ENCODE results near the gene METAP1D.
A peak's percentile ranks its signal among the peaks of the same experiment; 100 is the strongest.

Gene METAP1D

DNA sequence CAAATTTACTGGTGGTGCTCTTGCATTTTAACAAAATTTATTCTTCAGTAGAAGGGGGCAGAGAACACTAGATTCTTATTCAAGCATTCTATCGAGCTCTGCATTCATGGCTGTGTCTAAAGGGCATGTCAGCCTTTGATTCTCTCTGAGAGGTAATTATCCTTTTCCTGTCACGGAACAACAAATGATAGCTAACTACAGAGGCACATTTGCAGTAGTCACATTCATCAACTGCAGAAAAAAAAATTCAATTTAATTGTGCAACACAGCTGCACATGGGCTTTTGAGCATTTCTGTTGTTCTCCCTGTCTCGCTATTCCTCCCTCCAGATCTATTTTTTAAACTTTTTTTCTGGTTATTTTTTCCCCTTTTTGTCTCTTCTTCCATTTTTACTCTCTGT lies 72.5 kb downstream of the METAP1D start:
- H3K4me3 ChIP-seq (ENCODE audit: low read depth, low read length), result no peak overlapping the region
- no peak for DNase-seq (ENCODE audit: low read depth)

- no peak overlapping the region for H3K4me3 ChIP-seq (ENCODE audit: low read depth, low read length)
- DNase-seq (ENCODE audit: low read depth), result no peak
Measured at GRCh38 chr2:172072706-172073105, 73.0 kb downstream of the METAP1D start.

- H3K4me3 ChIP-seq (ENCODE audit: low read depth, low read length), result no peak overlapping the region
- no peak for DNase-seq (ENCODE audit: low read depth)
Measured at GRCh38 chr2:172073518-172073917, 73.8 kb downstream of the METAP1D start.

- H3K4me3 ChIP-seq (ENCODE audit: low read depth, low read length), result no peak overlapping the region
- DNase-seq (ENCODE audit: low read depth), result no peak
Measured at GRCh38 chr2:172074254-172074653, 74.5 kb downstream of the METAP1D start.

DNA sequence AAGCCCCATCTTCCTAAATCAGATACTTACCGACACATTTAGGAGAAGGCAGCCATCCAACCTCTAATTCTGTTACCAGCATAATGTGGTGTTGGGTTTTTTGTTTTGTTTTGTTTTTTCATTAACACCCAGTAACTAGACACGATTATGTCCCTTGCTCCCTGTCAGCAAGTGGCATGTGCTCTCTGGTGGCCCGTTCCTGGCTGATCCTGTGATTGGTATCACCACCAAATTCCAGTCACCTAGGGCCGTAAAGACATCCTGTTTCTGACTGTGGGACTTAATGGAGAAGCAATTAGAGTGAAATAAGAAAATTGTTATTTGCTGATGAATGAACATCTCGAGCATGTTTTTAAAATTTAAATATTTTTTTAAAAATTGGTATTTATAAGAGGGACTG lies 79.7 kb downstream of the METAP1D start:
- H3K4me3 ChIP-seq (ENCODE audit: low read depth, low read length), result no peak overlapping the region
- no peak for DNase-seq (ENCODE audit: low read depth)

GRCh38 chr2:172079838-172080640 lies 80.3 kb downstream of the METAP1D start:
- no peak for DNase-seq (ENCODE audit: low read depth)
- no peak overlapping the region for H3K4me3 ChIP-seq (ENCODE audit: low read depth, low read length)

- H3K4me3 ChIP-seq (ENCODE audit: low read depth, low read length), result no peak overlapping the region
- no peak for DNase-seq (ENCODE audit: low read depth)
Measured at GRCh38 chr2:172080641-172081220, 81.0 kb downstream of the METAP1D start.

- H3K4me3 ChIP-seq (ENCODE audit: low read depth, low read length), result no peak overlapping the region
- DNase-seq (ENCODE audit: low read depth), result no peak
Measured at GRCh38 chr2:172081221-172082022, 81.7 kb downstream of the METAP1D start.

GRCh38 chr2:172082105-172082943 lies 82.6 kb downstream of the METAP1D start:
- no peak overlapping the region for H3K4me3 ChIP-seq (ENCODE audit: low read depth, low read length)
- no peak for DNase-seq (ENCODE audit: low read depth)

GRCh38 chr2:172082944-172083627 lies 83.3 kb downstream of the METAP1D start:
- no peak for DNase-seq (ENCODE audit: low read depth)
- H3K4me3 ChIP-seq (ENCODE audit: low read depth, low read length), result peak overlapping the region; percentile 31

GRCh38 chr2:172083628-172084394 lies 84.1 kb downstream of the METAP1D start:
- peak overlapping the region; percentile 68 for H3K4me3 ChIP-seq (ENCODE audit: low read depth, low read length)
- no peak for DNase-seq (ENCODE audit: low read depth)

- peak overlapping the region; percentile 68 for H3K4me3 ChIP-seq (ENCODE audit: low read depth, low read length)
- no peak for DNase-seq (ENCODE audit: low read depth)
Measured at GRCh38 chr2:172084395-172084644, 84.6 kb downstream of the METAP1D start.

DNA sequence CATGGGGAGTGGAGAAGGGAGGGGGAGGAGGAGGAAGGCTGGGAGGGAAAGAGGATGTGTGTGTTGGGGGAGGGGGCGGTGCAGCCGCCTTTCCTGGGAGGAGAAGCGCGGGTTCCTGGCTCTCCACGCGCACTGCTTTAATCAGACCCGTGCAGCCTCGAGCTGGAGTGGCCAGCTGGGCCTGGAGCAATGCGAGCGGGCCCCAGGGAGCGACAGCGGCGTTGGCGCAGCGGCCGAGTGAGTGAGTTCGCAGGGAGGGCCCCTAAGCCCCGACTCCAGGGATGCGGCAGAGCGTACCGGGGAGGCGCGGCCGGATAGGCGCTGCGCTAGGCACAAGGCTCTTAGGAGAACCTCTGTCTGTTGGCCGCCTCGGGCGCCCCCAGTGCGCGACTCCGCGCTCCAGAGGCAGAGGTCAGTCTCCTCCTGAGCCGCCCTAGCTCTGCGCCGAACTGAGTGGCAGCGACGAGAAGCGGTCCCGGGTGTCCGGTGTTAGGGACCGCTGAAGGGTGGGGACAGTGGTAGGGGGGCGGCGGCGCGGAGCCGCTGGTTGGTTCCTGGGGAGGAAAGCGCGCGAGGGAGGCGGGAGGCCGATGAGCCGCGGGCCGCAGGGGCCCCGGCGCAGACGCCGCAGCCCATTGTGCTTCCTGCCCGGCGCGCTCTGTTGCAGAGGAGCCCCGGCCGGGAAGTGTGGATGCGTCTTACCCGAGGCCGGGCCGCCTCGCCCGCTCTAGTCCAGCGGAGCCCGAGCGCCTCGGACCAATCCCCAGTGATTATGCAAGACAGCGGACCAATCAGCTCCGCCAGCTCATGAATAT lies 85.1 kb downstream of the METAP1D start:
- peak; percentile 89 for DNase-seq (ENCODE audit: low read depth)

GRCh38 chr2:172085460-172086159 lies 85.9 kb downstream of the METAP1D start, which contains the start of gene DLX1:
Gene DLX1, plus strand, starts transcription at chr2:172085507. Its CDS starts 171 bp downstream, at chr2:172085678.
- no peak for DNase-seq (ENCODE audit: low read depth)

More for the DNA sequence above, 85.1 kb downstream of the METAP1D start:
- peak overlapping the region; percentile 68 for H3K4me3 ChIP-seq (ENCODE audit: low read depth, low read length)

GRCh38 chr2:172086241-172087206 lies 86.8 kb downstream of the METAP1D start:
- H3K4me3 ChIP-seq (ENCODE audit: low read depth, low read length), result peak overlapping the region; percentile 68
- DNase-seq (ENCODE audit: low read depth), result no peak

More at GRCh38 chr2:172085460-172086159, 85.9 kb downstream of the METAP1D start, which contains the start of gene DLX1:
- H3K4me3 ChIP-seq (ENCODE audit: low read depth, low read length), result peak within 1 kb of the TSS; percentile 68

Measured in skeletal muscle cell (primary cell).